Fibroblast of mammary gland (primary cell): ENCODE measurements around the gene POLK.

Experiments used
- DNase-seq: peaks from one replicate; pipeline ENCODE4 v3.0.0-alpha.2; 2010; ENCODE audit warnings: low read depth
- H3K4me3 ChIP-seq: 2 replicates; pipeline ENCODE4 v1.5.1; 2011; ENCODE audit warnings: low read depth, mild to moderate bottlenecking, low read length, moderate library complexity; ENCODE audit not compliant: control insufficient read depth
- CTCF ChIP-seq: conservative IDR thresholded peaks from 2 replicates; pipeline ENCODE4 v1.5.1; 2011; ENCODE audit warnings: low read depth, low read length, inconsistent platforms; ENCODE audit not compliant: control insufficient read depth, insufficient read depth

The POLK gene

GRCh38 chr5:75630875-75631274 lies 119.2 kb downstream of the POLK start:
- no peak for TF ChIP-seq CTCF
- no peak for DNase-seq
- H3K4me3 ChIP-seq, result no peak overlapping the region

- DNase-seq, result no peak
- TF ChIP-seq CTCF, result no peak
- H3K4me3 ChIP-seq, result no peak overlapping the region
Observed at GRCh38 chr5:75632321-75632720, 120.6 kb downstream of the POLK start.

- no peak for TF ChIP-seq CTCF
- DNase-seq, result no peak
- H3K4me3 ChIP-seq, result no peak overlapping the region
Observed at GRCh38 chr5:75637949-75638348, 126.3 kb downstream of the POLK start.

GRCh38 chr5:75639535-75640311 lies 128.0 kb downstream of the POLK start:
- no peak for TF ChIP-seq CTCF
- no peak overlapping the region for H3K4me3 ChIP-seq
- DNase-seq, result no peak

GRCh38 chr5:75640395-75640794 lies 128.7 kb downstream of the POLK start:
- no peak overlapping the region for H3K4me3 ChIP-seq
- TF ChIP-seq CTCF, result no peak
- DNase-seq, result peak; percentile 76

- DNase-seq, result no peak
- H3K4me3 ChIP-seq, result no peak overlapping the region
- TF ChIP-seq CTCF, result no peak
Observed at GRCh38 chr5:75640826-75641225, 129.1 kb downstream of the POLK start.

GRCh38 chr5:75648712-75649111 lies 137.0 kb downstream of the POLK start:
- DNase-seq, result no peak
- no peak for TF ChIP-seq CTCF
- H3K4me3 ChIP-seq, result no peak overlapping the region
